ENCODE measurements around the gene ELANE. TPM values are rescaled to one million over a fixed set of nuclear protein-coding genes. Genes with fewer than 3 reads are reported as not detected.

ELANE gene
- total RNA-seq, 1 donor from 2014 or later: not detected

DNA sequence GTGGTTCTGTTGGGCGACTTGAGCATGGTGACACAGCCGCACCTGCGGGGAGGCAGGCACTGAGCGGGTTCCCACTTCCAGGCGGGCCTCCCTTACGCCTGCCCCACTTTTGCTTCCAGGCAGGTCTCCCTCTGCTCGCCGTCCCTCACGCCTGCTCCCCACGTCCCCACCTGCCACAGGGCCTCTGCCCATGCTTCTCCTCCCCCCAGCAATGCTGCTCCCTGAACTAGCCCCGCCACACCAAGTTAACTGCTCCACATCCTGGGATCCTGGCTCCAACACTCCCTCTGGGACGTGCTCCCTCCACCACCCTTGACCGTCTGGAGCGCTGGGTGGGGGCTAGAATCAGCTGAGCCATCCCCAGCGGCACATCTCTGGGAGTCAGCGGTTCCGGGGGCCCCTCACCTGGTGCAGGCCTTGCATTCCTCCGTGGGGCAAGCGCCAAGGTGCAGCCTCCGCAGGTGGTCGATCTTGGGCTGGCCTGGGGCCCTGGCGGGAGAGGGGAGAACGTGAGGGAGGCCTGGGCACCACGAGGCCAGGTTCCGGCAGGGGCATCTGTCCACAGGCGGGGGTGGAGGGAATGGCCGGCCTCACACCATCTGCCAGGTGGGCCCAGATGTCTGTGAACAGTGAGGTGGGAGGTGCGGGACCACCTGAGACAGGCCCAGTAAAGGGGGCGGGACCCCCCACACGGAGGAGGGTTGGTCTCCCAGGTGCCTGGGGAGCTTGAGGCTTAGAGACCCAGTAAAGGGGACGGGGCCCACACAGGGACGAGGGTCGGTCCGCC lies 16.5 kb downstream of the ELANE start:
- TF ChIP-seq, protein P1, sequence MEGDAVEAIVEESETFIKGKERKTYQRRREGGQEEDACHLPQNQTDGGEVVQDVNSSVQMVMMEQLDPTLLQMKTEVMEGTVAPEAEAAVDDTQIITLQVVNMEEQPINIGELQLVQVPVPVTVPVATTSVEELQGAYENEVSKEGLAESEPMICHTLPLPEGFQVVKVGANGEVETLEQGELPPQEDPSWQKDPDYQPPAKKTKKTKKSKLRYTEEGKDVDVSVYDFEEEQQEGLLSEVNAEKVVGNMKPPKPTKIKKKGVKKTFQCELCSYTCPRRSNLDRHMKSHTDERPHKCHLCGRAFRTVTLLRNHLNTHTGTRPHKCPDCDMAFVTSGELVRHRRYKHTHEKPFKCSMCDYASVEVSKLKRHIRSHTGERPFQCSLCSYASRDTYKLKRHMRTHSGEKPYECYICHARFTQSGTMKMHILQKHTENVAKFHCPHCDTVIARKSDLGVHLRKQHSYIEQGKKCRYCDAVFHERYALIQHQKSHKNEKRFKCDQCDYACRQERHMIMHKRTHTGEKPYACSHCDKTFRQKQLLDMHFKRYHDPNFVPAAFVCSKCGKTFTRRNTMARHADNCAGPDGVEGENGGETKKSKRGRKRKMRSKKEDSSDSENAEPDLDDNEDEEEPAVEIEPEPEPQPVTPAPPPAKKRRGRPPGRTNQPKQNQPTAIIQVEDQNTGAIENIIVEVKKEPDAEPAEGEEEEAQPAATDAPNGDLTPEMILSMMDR (conservative IDR thresholded peaks at IDR 0.05; ENCODE audit: low read depth, low read length): no peak
- DNase-seq (ENCODE audit: low read depth): no peak

DNA sequence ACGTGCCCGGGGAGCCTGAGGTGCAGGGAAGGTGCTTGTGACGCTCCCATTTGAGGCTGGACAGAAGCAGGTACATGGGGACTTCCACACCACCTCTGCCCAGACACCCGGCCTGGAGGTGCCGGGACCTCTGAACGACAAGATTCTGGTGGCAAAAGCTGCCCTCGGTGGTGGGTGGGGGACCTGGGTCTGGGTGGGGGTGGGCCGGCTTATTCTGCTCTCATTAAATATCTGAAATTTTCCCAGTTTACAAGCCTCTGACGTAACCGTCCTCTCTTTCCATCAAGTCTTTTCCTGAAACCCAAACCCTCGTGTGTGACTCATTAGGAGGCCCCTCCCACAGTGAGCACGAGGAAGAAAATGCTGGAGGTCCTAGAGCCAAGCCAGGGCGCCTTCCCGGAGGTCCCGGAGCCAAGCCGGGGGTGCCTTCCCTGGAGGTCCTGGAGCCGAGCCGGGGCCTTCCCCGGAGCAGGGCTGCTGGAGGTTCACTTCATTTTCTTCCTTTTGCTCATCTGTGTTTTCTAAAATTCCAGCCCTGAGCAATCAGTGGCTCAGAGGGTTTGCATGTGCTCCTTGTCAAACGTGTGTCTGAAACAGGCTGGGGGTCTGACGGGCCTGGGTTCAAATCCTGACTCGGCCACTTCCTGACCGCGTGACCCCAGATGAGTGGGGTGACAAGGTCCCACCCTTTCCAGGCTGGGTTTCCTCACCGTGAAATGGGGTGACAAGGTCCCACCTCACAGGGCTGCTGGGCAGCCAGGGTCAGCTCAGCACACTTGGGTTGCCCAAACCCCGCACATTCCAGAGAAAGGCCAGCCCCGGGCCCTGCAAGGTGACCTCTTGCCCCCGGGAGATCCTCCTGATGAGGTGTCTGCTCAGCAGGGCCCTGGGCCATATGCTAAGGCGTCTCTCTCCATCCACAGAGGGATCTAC lies 17.4 kb downstream of the ELANE start:
- no peak for DNase-seq (ENCODE audit: low read depth)
- no peak overlapping the region for H3K4me3 ChIP-seq (ENCODE audit: low read depth, low read length)
- TF ChIP-seq, protein P1 (conservative IDR thresholded peaks at IDR 0.05; ENCODE audit: low read depth, low read length): no peak

More for the DNA sequence above, 16.5 kb downstream of the ELANE start:
- no peak overlapping the region for H3K4me3 ChIP-seq (ENCODE audit: low read depth, low read length)

DNA sequence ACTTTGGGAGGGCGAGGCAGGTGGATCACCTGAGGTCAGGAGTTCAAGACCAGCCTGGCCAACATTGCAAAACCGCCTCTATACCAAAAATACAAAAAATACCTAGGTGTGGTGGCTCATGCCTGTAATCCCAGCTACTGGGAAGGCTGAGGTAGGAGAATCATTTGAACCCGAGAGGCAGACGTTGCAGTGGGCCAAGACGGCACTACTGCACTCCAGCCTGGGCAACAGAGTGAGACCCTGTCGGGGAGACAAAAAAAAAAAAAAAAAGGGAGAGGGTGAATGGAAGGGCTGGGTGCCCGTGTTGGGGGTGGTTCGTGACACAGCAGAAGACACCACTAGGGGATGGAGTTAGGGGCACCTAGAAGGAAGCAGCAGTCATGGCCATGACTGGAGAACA lies 18.2 kb downstream of the ELANE start:
- H3K4me3 ChIP-seq (ENCODE audit: low read depth, low read length): no peak overlapping the region
- TF ChIP-seq, protein P1 (conservative IDR thresholded peaks at IDR 0.05; ENCODE audit: low read depth, low read length): no peak
- DNase-seq (ENCODE audit: low read depth): no peak

DNA sequence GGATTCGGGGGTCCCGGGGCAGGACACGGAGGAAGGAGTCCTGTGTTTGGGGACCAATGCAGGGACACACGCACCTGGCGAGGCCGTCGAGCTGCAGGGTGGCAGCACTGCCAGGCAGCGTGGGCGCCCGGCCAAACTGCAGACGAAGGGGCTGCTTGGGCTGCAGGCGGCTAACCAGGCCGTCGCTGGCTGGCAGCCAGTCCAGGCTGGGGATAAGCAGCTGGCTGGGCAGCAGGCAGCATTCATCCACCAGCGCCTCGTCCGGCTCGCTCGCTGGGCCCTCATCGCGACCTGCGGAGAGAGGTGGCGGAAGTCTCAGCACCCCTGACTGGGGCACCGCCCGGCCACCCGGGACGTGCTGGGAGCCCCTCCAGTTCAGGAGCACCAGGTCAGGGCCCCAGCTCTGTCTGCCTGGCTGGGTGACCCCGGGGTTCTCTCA lies 18.9 kb downstream of the ELANE start:
- DNase-seq (ENCODE audit: low read depth): no peak
- TF ChIP-seq, protein P1 (conservative IDR thresholded peaks at IDR 0.05; ENCODE audit: low read depth, low read length): no peak
- H3K4me3 ChIP-seq (ENCODE audit: low read depth, low read length): no peak overlapping the region

DNA sequence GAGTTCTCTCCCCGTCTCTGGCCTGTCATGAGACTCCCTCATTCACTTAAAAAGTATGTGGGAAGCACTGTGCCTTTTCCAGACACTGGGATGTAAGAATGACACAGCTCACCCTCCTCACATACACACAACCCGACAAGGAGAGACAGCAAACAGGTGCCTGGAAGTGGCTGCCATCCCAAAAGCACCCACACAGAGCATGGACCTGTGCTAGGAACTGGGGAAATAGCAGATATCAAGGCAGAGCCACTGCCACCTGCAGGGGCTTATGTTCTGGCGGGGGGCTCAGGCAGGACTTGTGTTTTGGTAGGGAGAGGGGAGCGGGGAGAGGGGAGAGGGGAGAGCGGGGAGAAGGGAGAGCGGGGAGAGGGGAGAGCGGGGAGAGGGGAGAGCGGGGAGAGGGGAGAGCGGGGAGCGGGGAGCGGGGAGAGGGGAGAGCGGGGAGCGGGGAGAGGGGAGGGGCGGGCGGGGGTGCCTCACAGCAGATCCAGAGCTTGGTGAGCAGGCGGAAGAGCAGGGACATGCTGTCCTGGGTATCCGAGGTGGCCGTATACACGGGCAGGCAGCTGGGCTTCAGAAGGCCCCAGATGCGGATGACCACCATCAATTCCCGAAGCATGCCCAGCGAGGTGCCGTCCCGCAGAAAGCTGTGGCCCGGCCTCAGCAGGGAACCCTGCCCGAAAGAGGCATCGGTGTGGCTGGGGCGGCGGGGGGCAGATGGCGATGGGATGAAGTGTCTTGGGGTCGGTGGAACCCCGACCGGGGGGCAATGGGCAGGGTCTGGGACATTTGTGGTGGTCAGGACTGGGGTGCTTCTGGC lies 19.6 kb downstream of the ELANE start:
- TF ChIP-seq, protein P1 (conservative IDR thresholded peaks at IDR 0.05; ENCODE audit: low read depth, low read length): no peak
- no peak for DNase-seq (ENCODE audit: low read depth)
- no peak overlapping the region for H3K4me3 ChIP-seq (ENCODE audit: low read depth, low read length)

DNA sequence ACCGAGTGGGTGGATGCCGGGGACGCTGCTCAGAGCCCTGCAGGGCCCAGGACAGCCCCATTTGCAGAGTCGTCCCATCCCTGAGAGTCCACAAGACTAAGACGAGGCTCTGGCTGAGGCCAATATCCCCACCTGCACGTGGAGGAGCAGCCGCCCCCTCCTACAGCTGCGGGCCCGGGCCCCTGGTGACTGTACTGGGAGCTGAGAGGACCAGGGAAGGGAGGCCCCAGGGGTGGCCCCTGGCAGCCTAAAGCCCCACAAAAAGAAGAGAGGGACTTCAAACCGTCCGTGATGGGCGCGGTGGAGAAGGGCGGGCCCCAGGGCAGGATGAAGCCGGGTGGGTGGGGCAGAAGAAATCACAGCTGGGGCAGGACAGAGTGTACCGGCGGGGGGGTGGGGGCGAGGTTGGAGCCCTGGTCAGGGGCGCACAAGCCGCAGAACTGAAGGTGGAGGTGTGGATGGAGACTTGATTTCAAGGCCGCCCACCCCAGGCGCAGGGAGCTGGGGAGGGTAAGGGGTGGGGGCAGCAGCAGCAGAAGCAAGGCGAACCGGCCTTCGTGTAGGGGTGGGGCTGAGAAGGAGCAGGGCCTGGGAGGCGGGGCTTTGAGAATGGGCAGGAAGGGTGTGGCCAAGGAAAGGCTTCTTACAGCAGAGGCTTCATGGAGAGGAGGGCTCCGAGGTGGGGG lies 20.3 kb downstream of the ELANE start:
- TF ChIP-seq, protein P1 (conservative IDR thresholded peaks at IDR 0.05; ENCODE audit: low read depth, low read length): no peak
- no peak for DNase-seq (ENCODE audit: low read depth)
- no peak overlapping the region for H3K4me3 ChIP-seq (ENCODE audit: low read depth, low read length)

All from epithelial cell of proximal tubule (primary cell).